ENCODE results near the gene MARK3. TPM values are rescaled to one million over a fixed set of nuclear protein-coding genes. Genes with fewer than 3 reads are reported as not detected.

Gene MARK3
- total RNA-seq, 1 experiment from 2014 or later = 81.9 TPM

GRCh38 chr14:103546652-103547454 is 161.6 kb downstream of the MARK3 start:
- Mint-ChIP-seq H3K27me3 (ENCODE audit: low read depth) (no peaks in the 10 kb centered on the region; the same call in 1 of the 2 replicates), H3K4me1 (peaks cover 13 to 18% of the 10 kb centered on the region in 2 experiments), H3K36me3 (ENCODE audit: insufficient read depth in 1 of 3, low read depth in 3 of 3) (no peaks in the 10 kb centered on the region), H3K9me3 (no peaks in the 10 kb centered on the region), H3K27ac (no peak overlapping the region), H3K4me3 (no peak overlapping the region; a peak in 1 of 5 replicates)
- H4K5ac ChIP-seq (ENCODE audit: insufficient read length, low read depth, low read length) = no peak overlapping the region
- no peak overlapping the region for H2BK120ac ChIP-seq (ENCODE audit: low read depth, low read length, poor library complexity, severe bottlenecking)
- no peak overlapping the region for H3K4ac ChIP-seq (ENCODE audit: low read depth, low read length)
- H3K79me1 ChIP-seq (ENCODE audit: insufficient read depth, low read depth, low read length, poor library complexity, severe bottlenecking) = no peaks in the 10 kb centered on the region
- H3K18ac ChIP-seq (ENCODE audit: insufficient read length, low read depth, low read length) = no peak overlapping the region
- no peak overlapping the region for H3K9ac ChIP-seq (ENCODE audit: extremely low read depth, insufficient read length, low read length)
- H3K56ac ChIP-seq (ENCODE audit: insufficient read length, low read depth, low read length) = no peak overlapping the region
- H2AFZ ChIP-seq (ENCODE audit: low read length) = no peak overlapping the region
- H3K14ac ChIP-seq (ENCODE audit: insufficient read depth, low read length) = no peak overlapping the region
- no peak overlapping the region for H4K91ac ChIP-seq (ENCODE audit: insufficient read length, low read depth, low read length)
- no CpG with 5 or more reads among the region's 21 CpGs for WGBS (ENCODE audit: extremely low coverage, insufficient read length, low lambda C conversion rate)
- no peaks in the 10 kb centered on the region for H3K79me2 ChIP-seq (ENCODE audit: insufficient read depth, low read length)
- DNase-seq = peak; percentile 87
- no peaks in the 10 kb centered on the region for H3K9me3 ChIP-seq (ENCODE audit: control insufficient read depth, low read depth, low read length)
- TF ChIP-seq, protein P1, sequence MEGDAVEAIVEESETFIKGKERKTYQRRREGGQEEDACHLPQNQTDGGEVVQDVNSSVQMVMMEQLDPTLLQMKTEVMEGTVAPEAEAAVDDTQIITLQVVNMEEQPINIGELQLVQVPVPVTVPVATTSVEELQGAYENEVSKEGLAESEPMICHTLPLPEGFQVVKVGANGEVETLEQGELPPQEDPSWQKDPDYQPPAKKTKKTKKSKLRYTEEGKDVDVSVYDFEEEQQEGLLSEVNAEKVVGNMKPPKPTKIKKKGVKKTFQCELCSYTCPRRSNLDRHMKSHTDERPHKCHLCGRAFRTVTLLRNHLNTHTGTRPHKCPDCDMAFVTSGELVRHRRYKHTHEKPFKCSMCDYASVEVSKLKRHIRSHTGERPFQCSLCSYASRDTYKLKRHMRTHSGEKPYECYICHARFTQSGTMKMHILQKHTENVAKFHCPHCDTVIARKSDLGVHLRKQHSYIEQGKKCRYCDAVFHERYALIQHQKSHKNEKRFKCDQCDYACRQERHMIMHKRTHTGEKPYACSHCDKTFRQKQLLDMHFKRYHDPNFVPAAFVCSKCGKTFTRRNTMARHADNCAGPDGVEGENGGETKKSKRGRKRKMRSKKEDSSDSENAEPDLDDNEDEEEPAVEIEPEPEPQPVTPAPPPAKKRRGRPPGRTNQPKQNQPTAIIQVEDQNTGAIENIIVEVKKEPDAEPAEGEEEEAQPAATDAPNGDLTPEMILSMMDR (conservative IDR thresholded peaks at IDR 0.05) = peak; percentile 97
- no peaks in the 10 kb centered on the region; the same call in 1 of the 2 replicates for H3K4me1 ChIP-seq (ENCODE audit: insufficient read depth, low read length)
- no peak overlapping the region for H4K8ac ChIP-seq (replicated peaks; ENCODE audit: insufficient read length, low read depth, low read length)
- no peaks in the 10 kb centered on the region for H3K27me3 ChIP-seq (ENCODE audit: insufficient read depth, low read length)
- no peak overlapping the region for H3T11ph ChIP-seq (ENCODE audit: low read length)
- no peak overlapping the region for H2BK20ac ChIP-seq (ENCODE audit: low read depth, low read length, poor library complexity, severe bottlenecking)
- no peak overlapping the region for H3K23ac ChIP-seq (ENCODE audit: insufficient read length, low read depth, low read length)
- H3K4me2 ChIP-seq (ENCODE audit: insufficient read depth, insufficient read length, low read length) = no peak overlapping the region
- H2AK5ac ChIP-seq (ENCODE audit: insufficient read length, low read length) = no peak overlapping the region
- H2BK5ac ChIP-seq (ENCODE audit: insufficient read length, low read length) = no peak overlapping the region
- no peak overlapping the region for H2BK15ac ChIP-seq (ENCODE audit: low read depth, low read length)
- H2BK12ac ChIP-seq (ENCODE audit: insufficient read length, low read depth, low read length) = no peak overlapping the region
- H3K27ac ChIP-seq (ENCODE audit: insufficient read length, low read depth, low read length) = no peak overlapping the region
- H3K23me2 ChIP-seq (ENCODE audit: insufficient read length, low read depth, low read length, poor library complexity, severe bottlenecking) = peaks cover 4% of the 10 kb centered on the region
- H4K20me1 ChIP-seq (ENCODE audit: control insufficient read depth, insufficient read depth, insufficient read length) = no peaks in the 10 kb centered on the region

Measured in H9 (cell line).